OCI-LY1 (cell line): ENCODE measurements around the gene DIAPH3.

Source experiments
- CTCF ChIP-seq: fragments of 200-600 bp; sonication (generic), shearing (Covaris generic); IDR thresholded peaks from 2 replicates; pipeline ENCODE4 v1.5.1; 2017; ENCODE audit warnings: mild to moderate bottlenecking, antibody characterized with exemption, low read length, moderate library complexity, mixed read lengths
- EZH2 ChIP-seq: fragments of 200-600 bp; sonication (generic), shearing (Covaris generic); IDR thresholded peaks from 2 replicates; pipeline ENCODE4 v1.8.0; 2017; ENCODE audit warnings: borderline replicate concordance, mixed run types, mild to moderate bottlenecking, antibody characterized with exemption, low read length, moderate library complexity, mixed read lengths

GRCh38 chr13:59997976-59998375 is 165.8 kb downstream of the DIAPH3 start:
- no peak for TF ChIP-seq CTCF
- TF ChIP-seq EZH2: no peak
